ENCODE results near the gene TGM6. TPM values are rescaled to one million over a fixed set of nuclear protein-coding genes. Genes with fewer than 3 reads are reported as not detected.

TGM6 gene
- total RNA-seq, 1 experiment from 2014 or later = not detected

GRCh38 chr20:2398449-2398848, 17.7 kb downstream of the TGM6 start:
- Mint-ChIP-seq H3K27me3 (ENCODE audit: unreplicated experiment) (peaks cover 29% of the 10 kb centered on the region), H3K27ac (ENCODE audit: unreplicated experiment) (no peak overlapping the region), H3K4me1 (ENCODE audit: low read depth, unreplicated experiment) (no peaks in the 10 kb centered on the region), H3K36me3 (ENCODE audit: insufficient read depth, unreplicated experiment) (no peaks in the 10 kb centered on the region), H3K9me3 (ENCODE audit: low read depth, unreplicated experiment) (no peaks in the 10 kb centered on the region), H3K4me3 (ENCODE audit: low read depth, unreplicated experiment) (no peak overlapping the region)
- no peak for DNase-seq
- intact Hi-C loops (cut with micrococcal nuclease; ENCODE audit: unreplicated experiment) = no loop called here
- TF ChIP-seq CTCF (IDR thresholded peaks at IDR 0.05; ENCODE audit: unreplicated experiment) = no peak
- CTCF ChIA-PET = interaction anchor here (0.7 kb wide), 1 partner anchor 297 kb away, joined by 4 read pairs; no protein-coding TSS in a partner anchor
- no TSS peak for BruUV-seq (replicated peaks)

GRCh38 chr20:2399390-2399789, 18.7 kb downstream of the TGM6 start:
- Mint-ChIP-seq H3K9me3 (ENCODE audit: low read depth, unreplicated experiment) (no peaks in the 10 kb centered on the region), H3K36me3 (ENCODE audit: insufficient read depth, unreplicated experiment) (no peaks in the 10 kb centered on the region), H3K4me1 (ENCODE audit: low read depth, unreplicated experiment) (no peaks in the 10 kb centered on the region), H3K27me3 (ENCODE audit: unreplicated experiment) (peaks cover 29% of the 10 kb centered on the region), H3K4me3 (ENCODE audit: low read depth, unreplicated experiment) (no peak overlapping the region), H3K27ac (ENCODE audit: unreplicated experiment) (no peak overlapping the region)
- BruUV-seq (replicated peaks) = no TSS peak
- intact Hi-C loops (cut with micrococcal nuclease; ENCODE audit: unreplicated experiment) = no loop called here
- no peak for TF ChIP-seq CTCF (IDR thresholded peaks at IDR 0.05; ENCODE audit: unreplicated experiment)
- CTCF ChIA-PET = no interaction called here
- DNase-seq = no peak

GRCh38 chr20:2400290-2400689, 19.6 kb downstream of the TGM6 start:
- H3K27ac Mint-ChIP-seq (ENCODE audit: unreplicated experiment) = no peak overlapping the region
- TF ChIP-seq CTCF (IDR thresholded peaks at IDR 0.05; ENCODE audit: unreplicated experiment) = no peak
- no peaks in the 10 kb centered on the region for H3K4me1 Mint-ChIP-seq (ENCODE audit: low read depth, unreplicated experiment)
- intact Hi-C loops (cut with micrococcal nuclease; ENCODE audit: unreplicated experiment) = loop anchor here (5.0 kb wide), 1 partner anchor 193 kb away; no protein-coding TSS in a partner anchor
- H3K4me3 Mint-ChIP-seq (ENCODE audit: low read depth, unreplicated experiment) = no peak overlapping the region
- CTCF ChIA-PET = no interaction called here
- BruUV-seq (replicated peaks) = no TSS peak
- peaks cover 30% of the 10 kb centered on the region for H3K27me3 Mint-ChIP-seq (ENCODE audit: unreplicated experiment)
- DNase-seq = no peak
- H3K9me3 Mint-ChIP-seq (ENCODE audit: low read depth, unreplicated experiment) = no peaks in the 10 kb centered on the region
- H3K36me3 Mint-ChIP-seq (ENCODE audit: insufficient read depth, unreplicated experiment) = no peaks in the 10 kb centered on the region

GRCh38 chr20:2401527-2401926, 20.8 kb downstream of the TGM6 start:
- intact Hi-C loops (cut with micrococcal nuclease; ENCODE audit: unreplicated experiment) = loop anchor here (5.0 kb wide), 1 partner anchor 194 kb away; no protein-coding TSS in a partner anchor
- no TSS peak for BruUV-seq (replicated peaks)

More at GRCh38 chr20:2401527-2401926, 20.8 kb downstream of the TGM6 start:
- no peak for DNase-seq
- no peak for TF ChIP-seq CTCF (IDR thresholded peaks at IDR 0.05; ENCODE audit: unreplicated experiment)
- CTCF ChIA-PET = interaction anchor here (2.2 kb wide), 1 partner anchor 194 kb away, joined by 6 read pairs; no protein-coding TSS in a partner anchor
- peaks cover 38% of the 10 kb centered on the region for H3K27me3 Mint-ChIP-seq (ENCODE audit: unreplicated experiment)
- H3K4me3 Mint-ChIP-seq (ENCODE audit: low read depth, unreplicated experiment) = no peak overlapping the region
- no peaks in the 10 kb centered on the region for H3K36me3 Mint-ChIP-seq (ENCODE audit: insufficient read depth, unreplicated experiment)
- no peaks in the 10 kb centered on the region for H3K4me1 Mint-ChIP-seq (ENCODE audit: low read depth, unreplicated experiment)
- no peaks in the 10 kb centered on the region for H3K9me3 Mint-ChIP-seq (ENCODE audit: low read depth, unreplicated experiment)
- H3K27ac Mint-ChIP-seq (ENCODE audit: unreplicated experiment) = no peak overlapping the region

Data from Calu3 (cell line).